ENCODE results near the gene USP49. TPM values are rescaled to one million over a fixed set of nuclear protein-coding genes. Genes with fewer than 3 reads are reported as not detected.

Gene USP49
- total RNA-seq, 1 donor = 3.0 TPM

DNA sequence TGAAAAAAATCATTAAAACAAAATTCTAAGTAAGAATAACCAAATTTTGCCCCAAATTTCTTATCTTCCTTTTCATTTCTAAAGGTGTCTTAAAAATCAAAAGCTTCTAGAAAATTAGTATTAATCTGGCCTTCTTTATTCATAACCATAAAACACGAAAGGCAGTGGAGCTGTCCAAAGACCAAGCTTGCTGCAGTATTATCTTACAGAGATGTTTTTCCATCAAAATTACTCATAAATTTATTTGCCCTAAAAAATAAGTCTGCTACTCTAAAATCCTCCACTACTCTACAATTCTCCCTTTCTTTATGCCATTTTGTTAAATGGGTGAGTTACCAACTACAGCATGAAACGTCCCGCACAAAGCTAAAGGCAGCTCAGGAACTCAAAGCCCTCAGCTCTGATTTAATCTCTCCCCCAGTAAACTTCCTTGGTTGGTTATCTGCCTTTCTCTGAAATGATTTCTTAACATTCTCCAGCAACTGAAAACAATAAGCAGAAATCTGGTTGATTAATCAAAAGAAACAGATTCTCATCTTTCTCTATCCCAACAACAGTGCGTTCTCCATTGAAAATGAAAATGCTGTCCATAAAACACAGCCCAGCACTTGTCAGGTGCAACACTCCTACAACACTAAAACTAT, 2.1 kb downstream of the USP49 start:
- TF ChIP-seq, protein P1, sequence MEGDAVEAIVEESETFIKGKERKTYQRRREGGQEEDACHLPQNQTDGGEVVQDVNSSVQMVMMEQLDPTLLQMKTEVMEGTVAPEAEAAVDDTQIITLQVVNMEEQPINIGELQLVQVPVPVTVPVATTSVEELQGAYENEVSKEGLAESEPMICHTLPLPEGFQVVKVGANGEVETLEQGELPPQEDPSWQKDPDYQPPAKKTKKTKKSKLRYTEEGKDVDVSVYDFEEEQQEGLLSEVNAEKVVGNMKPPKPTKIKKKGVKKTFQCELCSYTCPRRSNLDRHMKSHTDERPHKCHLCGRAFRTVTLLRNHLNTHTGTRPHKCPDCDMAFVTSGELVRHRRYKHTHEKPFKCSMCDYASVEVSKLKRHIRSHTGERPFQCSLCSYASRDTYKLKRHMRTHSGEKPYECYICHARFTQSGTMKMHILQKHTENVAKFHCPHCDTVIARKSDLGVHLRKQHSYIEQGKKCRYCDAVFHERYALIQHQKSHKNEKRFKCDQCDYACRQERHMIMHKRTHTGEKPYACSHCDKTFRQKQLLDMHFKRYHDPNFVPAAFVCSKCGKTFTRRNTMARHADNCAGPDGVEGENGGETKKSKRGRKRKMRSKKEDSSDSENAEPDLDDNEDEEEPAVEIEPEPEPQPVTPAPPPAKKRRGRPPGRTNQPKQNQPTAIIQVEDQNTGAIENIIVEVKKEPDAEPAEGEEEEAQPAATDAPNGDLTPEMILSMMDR (IDR thresholded peaks at IDR 0.05; ENCODE audit: insufficient read depth, low read depth, low read length) = no peak
- DNase-seq (ENCODE audit: low read depth) = no peak
- H3K4me3 ChIP-seq (ENCODE audit: low read depth, low read length) = no peak overlapping the region

DNA sequence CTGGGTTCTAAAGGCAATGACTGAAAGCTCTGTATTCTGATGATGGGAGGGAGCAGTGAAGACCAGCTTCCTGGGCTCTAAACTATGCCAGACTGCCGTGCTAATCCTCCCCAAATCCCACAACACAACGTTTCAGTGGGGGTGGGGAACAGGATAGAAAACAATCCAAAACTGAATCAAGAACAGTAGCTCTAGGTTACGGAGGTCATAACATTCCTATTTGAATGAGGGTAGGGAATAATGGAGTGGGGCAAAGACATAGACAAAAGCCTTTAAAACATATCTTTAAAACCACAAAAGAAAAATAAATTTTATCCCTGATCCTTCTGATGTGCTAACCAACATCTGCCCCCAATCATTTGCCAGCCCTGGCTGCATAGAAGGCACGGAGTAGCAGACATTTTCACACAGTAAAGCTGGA, 7.8 kb downstream of the USP49 start:
- DNase-seq (ENCODE audit: low read depth) = peak; percentile 5
- H3K4me3 ChIP-seq (ENCODE audit: low read depth, low read length) = no peak overlapping the region

DNA sequence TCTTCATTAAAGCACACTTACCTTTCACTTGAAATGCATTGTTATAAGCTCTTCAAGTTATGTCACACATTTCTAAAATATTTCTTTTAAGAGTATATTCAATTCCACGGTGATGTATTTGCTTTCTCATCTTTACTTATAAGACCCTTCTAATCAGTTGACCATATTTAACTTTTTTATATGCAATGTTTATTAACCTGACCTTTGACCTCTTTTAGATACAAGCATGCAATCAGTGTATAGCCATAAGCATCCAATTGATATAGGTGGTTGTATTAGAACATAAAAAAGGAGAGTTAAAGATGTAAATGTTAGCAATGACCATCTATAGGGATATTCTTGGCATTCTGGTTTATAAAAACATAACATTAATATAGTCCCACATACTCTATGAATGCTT, 9.2 kb downstream of the USP49 start:
- H3K4me3 ChIP-seq (ENCODE audit: low read depth, low read length) = no peak overlapping the region
- DNase-seq (ENCODE audit: low read depth) = no peak
- TF ChIP-seq, protein P1 (IDR thresholded peaks at IDR 0.05; ENCODE audit: insufficient read depth, low read depth, low read length) = no peak

More for the DNA sequence above, 7.8 kb downstream of the USP49 start:
- TF ChIP-seq, protein P1 (IDR thresholded peaks at IDR 0.05; ENCODE audit: insufficient read depth, low read depth, low read length) = no peak

DNA sequence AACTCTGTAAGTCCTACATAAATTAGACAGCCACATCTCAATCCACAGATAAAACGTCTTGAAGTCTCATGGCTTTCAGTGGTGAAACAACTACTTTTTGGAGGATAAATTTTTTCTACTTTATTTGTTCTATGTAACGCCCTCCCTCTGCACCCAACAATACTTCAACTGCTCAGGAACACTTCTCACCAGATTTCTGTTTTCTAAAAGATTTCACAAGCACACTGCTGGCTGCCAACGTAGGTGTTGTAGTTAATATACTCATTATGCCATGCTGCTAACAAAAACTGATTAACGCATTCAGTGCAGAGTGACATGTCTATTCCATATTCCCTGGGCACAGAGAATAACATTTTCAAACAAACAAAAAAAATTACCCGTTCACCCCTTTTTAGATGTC, 10.2 kb downstream of the USP49 start:
- no peak for DNase-seq (ENCODE audit: low read depth)
- TF ChIP-seq, protein P1 (IDR thresholded peaks at IDR 0.05; ENCODE audit: insufficient read depth, low read depth, low read length) = no peak
- no peak overlapping the region for H3K4me3 ChIP-seq (ENCODE audit: low read depth, low read length)

DNA sequence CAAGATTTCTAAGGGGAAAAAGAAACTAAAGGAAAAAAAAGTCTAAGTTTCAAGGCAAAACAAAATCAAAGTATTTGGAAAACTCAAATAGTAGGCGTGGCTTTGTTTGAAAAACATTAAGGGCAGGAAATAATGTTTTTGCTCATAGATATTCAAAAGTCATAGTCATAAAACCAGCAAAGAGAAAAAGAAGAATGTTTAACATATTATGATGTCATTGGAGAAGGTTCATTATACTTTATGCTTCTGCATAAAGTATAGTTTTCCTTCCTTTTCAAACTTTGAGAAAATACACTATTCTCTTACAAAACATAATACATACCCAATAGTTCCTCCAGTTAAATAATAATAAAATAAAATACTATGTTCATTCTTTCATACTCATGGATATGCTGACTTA, 13.7 kb downstream of the USP49 start:
- no peak overlapping the region for H3K4me3 ChIP-seq (ENCODE audit: low read depth, low read length)
- TF ChIP-seq, protein P1 (IDR thresholded peaks at IDR 0.05; ENCODE audit: insufficient read depth, low read depth, low read length) = no peak

DNA sequence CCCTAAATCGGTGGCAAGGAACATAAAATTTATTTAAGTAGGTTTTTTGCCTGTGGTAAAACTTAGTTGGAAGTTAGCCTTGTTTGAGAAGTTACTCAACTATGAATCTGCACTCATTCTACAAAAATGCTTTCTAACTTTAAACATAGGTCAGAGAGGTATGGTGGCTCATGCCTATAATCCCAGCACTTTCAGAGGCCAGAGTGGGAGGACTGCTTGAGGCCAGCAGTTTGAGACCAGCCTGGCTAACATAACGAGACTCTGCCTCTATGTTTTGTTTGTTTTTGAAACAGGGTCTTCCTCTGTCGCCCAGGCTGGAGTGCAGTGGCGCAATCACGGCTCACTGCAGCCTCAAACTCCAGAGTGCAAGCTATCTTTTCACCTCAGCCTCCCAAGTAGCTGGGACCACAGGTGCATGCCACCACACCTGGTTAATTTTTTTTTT, 16.2 kb downstream of the USP49 start:
- peak; percentile 76 for DNase-seq (ENCODE audit: low read depth)
- no peak overlapping the region for H3K4me3 ChIP-seq (ENCODE audit: low read depth, low read length)
- TF ChIP-seq, protein P1 (IDR thresholded peaks at IDR 0.05; ENCODE audit: insufficient read depth, low read depth, low read length) = no peak

More for the DNA sequence above, 13.7 kb downstream of the USP49 start:
- no peak for DNase-seq (ENCODE audit: low read depth)

DNA sequence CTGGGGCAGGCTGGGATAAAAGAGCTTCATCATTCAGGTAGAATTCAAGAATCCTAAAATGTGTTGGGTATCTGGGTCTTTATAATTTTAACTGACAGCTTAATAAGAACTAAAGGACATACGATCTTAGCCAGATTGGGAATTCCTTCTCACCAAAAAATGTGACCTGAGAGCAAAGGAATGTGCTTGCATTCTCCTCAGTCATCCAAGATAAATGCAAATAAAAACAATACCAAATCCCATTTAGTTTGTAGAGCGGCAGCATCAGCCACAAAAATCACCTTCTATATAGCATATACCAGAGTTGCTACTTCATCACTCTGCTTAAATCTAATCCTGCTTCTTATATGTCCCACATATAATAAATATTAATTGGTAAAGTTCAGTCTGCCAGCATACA, 16.9 kb downstream of the USP49 start:
- H3K4me3 ChIP-seq (ENCODE audit: low read depth, low read length) = no peak overlapping the region
- peak; percentile 28 for DNase-seq (ENCODE audit: low read depth)
- TF ChIP-seq, protein P1 (IDR thresholded peaks at IDR 0.05; ENCODE audit: insufficient read depth, low read depth, low read length) = no peak

All from fibroblast of villous mesenchyme (primary cell).